LoVo (cell line): ENCODE measurements around the gene ADCYAP1R1.
A peak's percentile ranks its signal among the peaks of the same experiment; 100 is the strongest.
"Not testable (repeated sequence)": the region's sequence is repeated elsewhere in the genome, so short reads cannot be mapped to it uniquely, and the experiment has no call there.

Source experiments
- DNase-seq: peaks from one replicate; pipeline ENCODE4 v3.0.0-alpha.2; 2016; ENCODE audit warnings: low spot score

Gene ADCYAP1R1

GRCh38 chr7:31134246-31135188, 82.4 kb downstream of the ADCYAP1R1 start:
- peak; percentile 82 for DNase-seq

GRCh38 chr7:31137234-31137633, 85.1 kb downstream of the ADCYAP1R1 start:
- DNase-seq: no peak

GRCh38 chr7:31145339-31145738, 93.2 kb downstream of the ADCYAP1R1 start:
- no peak for DNase-seq

- no peak for DNase-seq
These were observed 93.9 kb downstream of the ADCYAP1R1 start for GRCh38 chr7:31146030-31146429.

GRCh38 chr7:31146538-31146937, 94.4 kb downstream of the ADCYAP1R1 start:
- no peak for DNase-seq

GRCh38 chr7:31151849-31152248, 99.7 kb downstream of the ADCYAP1R1 start:
- DNase-seq: no peak

- not testable (repeated sequence) for DNase-seq
These were observed 101.2 kb downstream of the ADCYAP1R1 start for GRCh38 chr7:31153318-31153717.

GRCh38 chr7:31160941-31161340, 108.8 kb downstream of the ADCYAP1R1 start:
- DNase-seq: no peak
